Mammary epithelial cell (primary cell): ENCODE data around the gene CSNK1A1.

ENCODE experiments used
- CTCF ChIP-seq, 2 donors: IDR thresholded peaks in 1 of 2; conservative IDR thresholded peaks in 1 of 2; 2 replicates each; pipeline ENCODE4 v1.5.1; 2011 to 2012; ENCODE audit warnings: inconsistent platforms in 2 of 2, low read length in 2 of 2, mild to moderate bottlenecking in 2 of 2, control low read depth in 1 of 2, low read depth in 1 of 2; ENCODE audit not compliant: insufficient read depth in 1 of 2; ENCODE audit errors: extremely low read depth in 1 of 2
- EZH2 ChIP-seq: IDR thresholded peaks from 2 replicates; pipeline ENCODE4 v1.6.1; 2012; ENCODE audit warnings: low read length, inconsistent platforms, borderline replicate concordance

GRCh38 chr5:149529463-149529862, 21.8 kb downstream of the CSNK1A1 start:
- TF ChIP-seq CTCF (conservative IDR thresholded peaks at IDR 0.05 in 1 of 2, IDR thresholded peaks at IDR 0.05 in 1 of 2; ENCODE audit: extremely low read depth in 1 of 2, insufficient read depth in 1 of 2, low read depth in 1 of 2, low read length in 2 of 2) (no peak), EZH2 (no peak)
